A549 (cell line): ENCODE data around the gene PFKFB3.

ENCODE experiments used
- CEBPB ChIP-seq, 2 experiments: fragments of >200 bp in 1 of 2; sonication (Bioruptor Twin) in 1 of 2; formaldehyde crosslinking in 1 of 2; IDR thresholded peaks; 2 replicates each; pipeline ENCODE4 v1.6.1; 2012 to 2016
- CTCF ChIP-seq: fragments of >200 bp; sonication (Bioruptor Twin); formaldehyde crosslinking; IDR thresholded peaks from 3 replicates; pipeline ENCODE4 v1.5.1; 2016
- EP300 ChIP-seq, 2 experiments: fragments of >200 bp; sonication (Bioruptor Twin); formaldehyde crosslinking; IDR thresholded peaks; 2 replicates in 1 of 2; 3 replicates in 1 of 2; pipeline ENCODE4 v1.6.1; 2016 to 2017
- KDM1A ChIP-seq: fragments of 200-600 bp; sonication (generic); IDR thresholded peaks from 2 replicates; pipeline ENCODE4 v1.6.1; 2016; ENCODE audit warnings: low read depth, mild to moderate bottlenecking
- KDM5A ChIP-seq: fragments of 200-600 bp; sonication (generic); IDR thresholded peaks from 2 replicates; pipeline ENCODE4 v1.6.1; 2016; ENCODE audit warnings: antibody characterized with exemption, mild to moderate bottlenecking
- POLR2A ChIP-seq: IDR thresholded peaks from 2 replicates; pipeline ENCODE4 v1.6.1; 2012; ENCODE audit warnings: mild to moderate bottlenecking, low read length
- RCOR1 ChIP-seq: fragments of 150-350 bp; IDR thresholded peaks from 2 replicates; pipeline ENCODE4 v1.6.1; 2014; ENCODE audit warnings: antibody characterized with exemption, low read length, low read depth
- TP53 ChIP-seq: fragments of 250-450 bp; sonication (Bioruptor Pico); IDR thresholded peaks from 2 replicates; pipeline ENCODE4 v1.5.0; 2021; ENCODE audit warnings: mild to moderate bottlenecking, moderate library complexity
- ZSCAN20 ChIP-seq: fragments of 250-450 bp; sonication (Bioruptor Pico); IDR thresholded peaks from 2 replicates; pipeline ENCODE4 v1.8.0; 2022; ENCODE audit warnings: mild to moderate bottlenecking, moderate library complexity

- TF ChIP-seq CEBPB (IDR thresholded peaks at IDR 0.05) (no peak), RCOR1 (no peak), EP300 (IDR thresholded peaks at IDR 0.05) (no peak), CTCF (no peak), POLR2A (no peak), KDM1A (no peak), ZSCAN20 (CRISPR knock-in tag) (no peak), KDM5A (no peak), TP53 (CRISPR knock-in tag) (no peak)
These were observed 7.4 kb upstream of the PFKFB3 start for GRCh38 chr10:6195376-6195775.
